OCI-LY7 (cell line): ENCODE measurements around the gene GATA6.

Experiments
- EZH2phosphoT487 ChIP-seq: fragments of 200-600 bp; sonication (generic); IDR thresholded peaks from 2 replicates; pipeline ENCODE4 v1.6.1; 2018; ENCODE audit warnings: low read depth, borderline replicate concordance, mild to moderate bottlenecking, mixed run types, antibody characterized with exemption, low read length, moderate library complexity, mixed read lengths
- TF ChIP-seq, protein P1 (sequence below): fragments of 200-600 bp; sonication (generic); conservative IDR thresholded peaks from 2 replicates; pipeline ENCODE4 v1.5.1; 2014; ENCODE audit warnings: mild to moderate bottlenecking, antibody characterized with exemption, low read length, moderate library complexity, mixed read lengths

DNA sequence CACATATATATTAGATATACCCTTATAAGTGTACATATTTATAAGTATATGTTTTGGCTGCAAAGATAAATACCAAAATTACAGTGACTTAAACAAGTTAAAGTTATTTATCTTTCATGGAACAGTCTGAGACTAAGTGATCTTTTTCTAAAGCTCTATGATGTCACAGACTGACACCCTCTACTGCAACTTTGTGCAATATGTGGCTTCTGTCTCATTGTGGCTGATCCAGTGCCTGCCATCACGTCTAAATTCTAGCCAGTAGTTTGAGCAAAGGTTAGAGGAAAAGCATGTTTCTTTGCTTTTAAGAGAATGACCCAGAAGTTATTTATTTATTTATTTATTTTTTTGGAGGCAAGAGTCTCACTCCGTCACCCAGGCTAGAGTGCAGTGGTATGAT is 13.8 kb upstream of the GATA6 start:
- TF ChIP-seq, protein P1, sequence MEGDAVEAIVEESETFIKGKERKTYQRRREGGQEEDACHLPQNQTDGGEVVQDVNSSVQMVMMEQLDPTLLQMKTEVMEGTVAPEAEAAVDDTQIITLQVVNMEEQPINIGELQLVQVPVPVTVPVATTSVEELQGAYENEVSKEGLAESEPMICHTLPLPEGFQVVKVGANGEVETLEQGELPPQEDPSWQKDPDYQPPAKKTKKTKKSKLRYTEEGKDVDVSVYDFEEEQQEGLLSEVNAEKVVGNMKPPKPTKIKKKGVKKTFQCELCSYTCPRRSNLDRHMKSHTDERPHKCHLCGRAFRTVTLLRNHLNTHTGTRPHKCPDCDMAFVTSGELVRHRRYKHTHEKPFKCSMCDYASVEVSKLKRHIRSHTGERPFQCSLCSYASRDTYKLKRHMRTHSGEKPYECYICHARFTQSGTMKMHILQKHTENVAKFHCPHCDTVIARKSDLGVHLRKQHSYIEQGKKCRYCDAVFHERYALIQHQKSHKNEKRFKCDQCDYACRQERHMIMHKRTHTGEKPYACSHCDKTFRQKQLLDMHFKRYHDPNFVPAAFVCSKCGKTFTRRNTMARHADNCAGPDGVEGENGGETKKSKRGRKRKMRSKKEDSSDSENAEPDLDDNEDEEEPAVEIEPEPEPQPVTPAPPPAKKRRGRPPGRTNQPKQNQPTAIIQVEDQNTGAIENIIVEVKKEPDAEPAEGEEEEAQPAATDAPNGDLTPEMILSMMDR = no peak
- no peak for TF ChIP-seq EZH2phosphoT487
